ENCODE data around the gene NAA80. TPM values are rescaled to one million over a fixed set of nuclear protein-coding genes. Genes with fewer than 3 reads are reported as not detected.

The NAA80 gene
- total and polyA plus RNA-seq, 2 of the 8 experiments (the other 6 are each of a cell fraction or from before 2014, with no cell fraction given): 11.3 to 16.7 TPM

DNA sequence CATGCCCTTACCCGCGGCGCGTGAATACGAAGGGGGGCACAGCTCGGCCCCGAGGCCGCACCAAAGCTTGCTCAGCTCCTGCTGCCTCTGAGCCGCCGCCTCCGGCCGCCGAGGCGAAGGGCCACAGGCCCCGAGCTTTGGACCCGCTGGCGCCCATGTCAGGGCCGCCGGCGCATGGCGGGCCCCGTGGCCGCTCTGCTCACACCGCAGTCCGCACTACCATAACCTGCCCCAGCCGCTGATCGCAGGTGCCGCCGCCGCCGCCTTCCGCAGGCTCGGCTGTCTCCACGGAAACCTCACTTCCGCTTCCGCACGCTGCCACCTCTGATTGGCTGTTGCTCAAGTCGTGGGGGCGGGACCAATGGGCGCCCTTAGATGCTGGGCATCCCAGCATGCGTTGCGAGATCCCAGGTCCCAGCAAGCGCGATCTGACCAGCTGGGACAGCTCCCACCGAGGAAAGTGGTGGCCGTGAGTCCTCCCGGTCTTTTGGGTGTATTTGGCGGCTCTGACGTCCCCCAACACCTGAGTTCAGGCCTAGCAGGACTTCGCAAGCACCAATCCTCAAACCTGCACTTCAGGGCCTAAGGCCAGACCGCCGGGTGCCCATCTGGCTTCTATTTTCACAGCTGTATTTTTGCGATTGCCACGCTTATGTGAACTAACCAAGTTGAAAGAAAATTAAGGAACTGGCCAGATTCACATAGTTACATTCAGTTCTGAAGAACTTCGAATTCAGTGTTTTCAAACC, 28.9 kb upstream of the NAA80 start, which contains the start of gene TUSC2 (continued):
- TF ChIP-seq TAF7 (optimal IDR thresholded peaks at IDR 0.05; ENCODE audit: borderline replicate concordance, low read depth, low read length) (peak; percentile 31), RXRA (IDR thresholded peaks at IDR 0.05; ENCODE audit: insufficient read depth, low read depth, low read length) (no peak), GTF2F1 (IDR thresholded peaks at IDR 0.05; ENCODE audit: borderline replicate concordance, low read depth, low read length) (no peak), SAP30 (IDR thresholded peaks at IDR 0.05; ENCODE audit: insufficient read depth, insufficient replicate concordance, low read length) (peak; percentile 27), CREB1 (IDR thresholded peaks at IDR 0.05) (peak; percentile 83), CEBPB (IDR thresholded peaks at IDR 0.05; ENCODE audit: low read depth, low read length) (no peak), CTCF (IDR thresholded peaks at IDR 0.05; ENCODE audit: control extremely low read depth in 1 of 3, insufficient read depth in 1 of 3, low read depth in 1 of 3, low read length in 3 of 3) (peak in 1 of 3 experiments; percentile 3; a peak in 1 of 4 replicates), KDM4A (IDR thresholded peaks at IDR 0.05; ENCODE audit: low read depth, low read length, severe bottlenecking) (peak; percentile 88), POLR2A (IDR thresholded peaks at IDR 0.05; ENCODE audit: control extremely low read depth in 1 of 2, low read depth in 2 of 2, low read length in 2 of 2) (peak in 1 of 2 experiments; percentile 82; a peak in 1 of 3 replicates), SIRT6 (IDR thresholded peaks at IDR 0.05; ENCODE audit: low read length) (no peak), SIN3A (conservative IDR thresholded peaks at IDR 0.05 in 1 of 2, IDR thresholded peaks at IDR 0.05 in 1 of 2; ENCODE audit: low read depth in 1 of 2, low read length in 2 of 2) (peak; percentile 40 to 76; a peak in 1 of 4 replicates), BRCA1 (IDR thresholded peaks at IDR 0.05; ENCODE audit: low read depth, low read length) (no peak), NANOG (IDR thresholded peaks at IDR 0.05; ENCODE audit: insufficient read depth, low read depth, low read length, poor library complexity, severe bottlenecking) (peak; percentile 41), TBP (IDR thresholded peaks at IDR 0.05; ENCODE audit: low read depth, low read length) (peak; percentile 78), E2F6 (IDR thresholded peaks at IDR 0.05) (no peak), CHD2 (IDR thresholded peaks at IDR 0.05; ENCODE audit: low read length) (peak; percentile 65), CTBP2 (IDR thresholded peaks at IDR 0.05; ENCODE audit: borderline replicate concordance, insufficient read depth, insufficient read length, low read length) (no peak), HDAC6 (IDR thresholded peaks at IDR 0.05; ENCODE audit: low read depth, low read length) (no peak), CBX5 (IDR thresholded peaks at IDR 0.05; ENCODE audit: low read depth, low read length) (no peak), TCF12 (IDR thresholded peaks at IDR 0.05; ENCODE audit: low read depth, low read length) (0 out of 2 replicates have a peak, but pooled peaks have one; percentile 39)
- TF ChIP-seq, protein P1, sequence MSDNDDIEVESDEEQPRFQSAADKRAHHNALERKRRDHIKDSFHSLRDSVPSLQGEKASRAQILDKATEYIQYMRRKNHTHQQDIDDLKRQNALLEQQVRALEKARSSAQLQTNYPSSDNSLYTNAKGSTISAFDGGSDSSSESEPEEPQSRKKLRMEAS (IDR thresholded peaks at IDR 0.05): no peak; the same call in 1 of the 2 replicates

Data from H1 (cell line).